Measurements from ENCODE around the gene RNPEPL1.

RNPEPL1 gene

GRCh38 chr2:240565333-240566202 is 2.7 kb upstream of the RNPEPL1 start:
- peak; percentile 61 to 86 (median 74) for DNase-seq

GRCh38 chr2:240566203-240567136 is 1.8 kb upstream of the RNPEPL1 start:
- peak; percentile 85 to 93 (median 90) for DNase-seq

- DNase-seq, result no peak
These were observed 980 bp upstream of the RNPEPL1 start for GRCh38 chr2:240567137-240567871.

- peak in 2 of 4 experiments; percentile 56 to 59 for DNase-seq
These were observed 616 bp downstream of the RNPEPL1 start for GRCh38 chr2:240568678-240569522.

GRCh38 chr2:240569523-240569997 is 1.3 kb downstream of the RNPEPL1 start:
- DNase-seq, result no peak

- DNase-seq, result no peak
These were observed 1.8 kb downstream of the RNPEPL1 start for GRCh38 chr2:240569998-240570530.

GRCh38 chr2:240570531-240571313 is 2.4 kb downstream of the RNPEPL1 start:
- no peak for DNase-seq

- no peak for DNase-seq
These were observed 3.2 kb downstream of the RNPEPL1 start for GRCh38 chr2:240571314-240571973.

- DNase-seq, result no peak
These were observed 4.1 kb downstream of the RNPEPL1 start for GRCh38 chr2:240572141-240573031.

- DNase-seq, result no peak
These were observed 4.8 kb downstream of the RNPEPL1 start for GRCh38 chr2:240573071-240573515.

GRCh38 chr2:240573516-240574385 is 5.5 kb downstream of the RNPEPL1 start:
- DNase-seq, result no peak

GRCh38 chr2:240574386-240575100 is 6.3 kb downstream of the RNPEPL1 start:
- no peak for DNase-seq

GRCh38 chr2:240575101-240575965 is 7.0 kb downstream of the RNPEPL1 start:
- DNase-seq, result no peak

GRCh38 chr2:240576036-240576435 is 7.8 kb downstream of the RNPEPL1 start:
- DNase-seq, result no peak

- no peak for DNase-seq
These were observed 8.3 kb downstream of the RNPEPL1 start for GRCh38 chr2:240576436-240577205.

Data from activated CD4-positive, CD25-positive, alpha-beta regulatory T cell (primary cell).